ENCODE measurements around the gene SLC37A3.

DNA sequence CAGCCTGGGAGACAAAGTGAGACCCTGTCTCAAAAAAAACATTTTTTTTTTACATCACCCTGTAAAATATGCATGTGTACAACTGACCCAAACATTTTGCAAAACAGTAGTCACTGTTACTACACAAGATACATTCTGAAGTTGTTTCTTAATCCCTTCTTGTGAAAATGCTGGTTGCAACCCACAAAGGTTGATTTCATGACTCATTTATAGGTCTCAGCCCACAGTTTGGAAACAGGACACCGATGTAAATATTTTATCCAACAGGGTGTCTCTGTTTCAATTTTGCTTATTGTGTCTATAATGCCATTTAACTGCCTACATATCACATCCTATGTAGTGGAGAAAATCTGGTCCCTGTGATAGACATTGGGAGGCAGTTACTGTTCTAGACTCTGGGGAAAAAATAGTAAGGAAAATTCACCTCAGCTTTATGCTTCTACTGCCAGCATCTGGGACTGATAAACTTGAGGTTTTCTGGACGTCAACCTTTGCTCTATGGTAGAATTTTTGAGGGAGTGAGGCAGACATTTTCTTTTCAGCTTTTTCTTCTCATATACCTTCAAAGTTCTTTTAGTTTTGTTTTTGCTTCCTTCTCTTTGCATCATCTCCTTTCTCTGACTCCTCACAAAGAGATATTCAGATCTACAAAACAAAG is 4.0 kb upstream of the SLC37A3 start:
- TF ChIP-seq, protein P1, sequence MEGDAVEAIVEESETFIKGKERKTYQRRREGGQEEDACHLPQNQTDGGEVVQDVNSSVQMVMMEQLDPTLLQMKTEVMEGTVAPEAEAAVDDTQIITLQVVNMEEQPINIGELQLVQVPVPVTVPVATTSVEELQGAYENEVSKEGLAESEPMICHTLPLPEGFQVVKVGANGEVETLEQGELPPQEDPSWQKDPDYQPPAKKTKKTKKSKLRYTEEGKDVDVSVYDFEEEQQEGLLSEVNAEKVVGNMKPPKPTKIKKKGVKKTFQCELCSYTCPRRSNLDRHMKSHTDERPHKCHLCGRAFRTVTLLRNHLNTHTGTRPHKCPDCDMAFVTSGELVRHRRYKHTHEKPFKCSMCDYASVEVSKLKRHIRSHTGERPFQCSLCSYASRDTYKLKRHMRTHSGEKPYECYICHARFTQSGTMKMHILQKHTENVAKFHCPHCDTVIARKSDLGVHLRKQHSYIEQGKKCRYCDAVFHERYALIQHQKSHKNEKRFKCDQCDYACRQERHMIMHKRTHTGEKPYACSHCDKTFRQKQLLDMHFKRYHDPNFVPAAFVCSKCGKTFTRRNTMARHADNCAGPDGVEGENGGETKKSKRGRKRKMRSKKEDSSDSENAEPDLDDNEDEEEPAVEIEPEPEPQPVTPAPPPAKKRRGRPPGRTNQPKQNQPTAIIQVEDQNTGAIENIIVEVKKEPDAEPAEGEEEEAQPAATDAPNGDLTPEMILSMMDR (IDR thresholded peaks at IDR 0.05; ENCODE audit: low read depth, low read length) = no peak
- no peak for TF ChIP-seq EZH2phosphoT487 (IDR thresholded peaks at IDR 0.05; ENCODE audit: low read depth)
